Smooth muscle cell (in vitro differentiated cells): ENCODE measurements around the gene AXL. TPM values are rescaled to one million over a fixed set of nuclear protein-coding genes. Genes with fewer than 3 reads are reported as not detected.
A peak's percentile ranks its signal among the peaks of the same experiment; 100 is the strongest.

Experiments used
- DNase-seq: peaks from one replicate; lab custom pipeline; 2025; ENCODE audit not compliant: unreplicated experiment; lab: John Stamatoyannopoulos, UW
- H2AFZ ChIP-seq: fragments of 200-600 bp; sonication (generic); 2 replicates; pipeline ENCODE4 v1.6.0; 2016; ENCODE audit warnings: antibody characterized with exemption, low read depth, mild to moderate bottlenecking
- H3F3A ChIP-seq: fragments of 200-600 bp; sonication (generic); 2 replicates; pipeline ENCODE4 v1.6.0; 2017; ENCODE audit warnings: antibody characterized with exemption, low read depth
- H3K27ac ChIP-seq: fragments of 200-600 bp; sonication (generic); 2 replicates; pipeline ENCODE4 v1.5.1; 2016; ENCODE audit warnings: low read depth, mild to moderate bottlenecking
- H3K27me3 ChIP-seq: fragments of 200-600 bp; sonication (generic); 2 replicates; pipeline ENCODE4 v1.6.1; 2016; ENCODE audit warnings: low read depth, mild to moderate bottlenecking
- H3K36me3 ChIP-seq: fragments of 200-600 bp; sonication (generic); 2 replicates; pipeline ENCODE4 v1.5.1; 2016; ENCODE audit warnings: low read depth
- H3K4me1 ChIP-seq: fragments of 200-600 bp; sonication (generic); 2 replicates; pipeline ENCODE4 v1.5.1; 2016; ENCODE audit warnings: low read depth
- H3K4me2 ChIP-seq: fragments of 200-600 bp; sonication (generic); 2 replicates; pipeline ENCODE4 v1.6.0; 2016; ENCODE audit warnings: mild to moderate bottlenecking
- H3K4me3 ChIP-seq: fragments of 200-600 bp; sonication (generic); 2 replicates; pipeline ENCODE4 v1.5.1; 2016; ENCODE audit warnings: mild to moderate bottlenecking
- H3K79me2 ChIP-seq: fragments of 200-600 bp; sonication (generic); 2 replicates; pipeline ENCODE4 v1.6.0; 2016; ENCODE audit warnings: low read depth, mild to moderate bottlenecking
- H3K9ac ChIP-seq: fragments of 200-600 bp; sonication (generic); 2 replicates; pipeline ENCODE4 v1.6.0; 2016; ENCODE audit warnings: low read depth
- H3K9me3 ChIP-seq: fragments of 200-600 bp; sonication (generic); replicated peaks from 2 replicates; pipeline ENCODE4 v1.5.1; 2016; ENCODE audit warnings: low read depth
- H4K20me1 ChIP-seq: fragments of 200-600 bp; sonication (generic); 2 replicates; pipeline ENCODE4 v1.6.0; 2016; ENCODE audit warnings: low read depth
- CTCF ChIP-seq: fragments of 200-600 bp; sonication (generic); IDR thresholded peaks from 2 replicates; pipeline ENCODE4 v1.5.1; 2017; ENCODE audit warnings: borderline replicate concordance, mild to moderate bottlenecking, antibody characterized with exemption; ENCODE audit not compliant: insufficient read depth, poor library complexity, severe bottlenecking
- WGBS: methylation state at CpG from one replicate; pipeline ENCODE4 v1.1.7; 2016; ENCODE audit warnings: low lambda C conversion rate; 5-methylcytosine and 5-hydroxymethylcytosine counted together
- polyA plus RNA-seq: library from polyadenylated mRNA; unstranded; fragments of >200 nt; fragmentation: Nextera tagmentation; extraction: Ambion mirVana; gene quantifications from 2 replicates; pipeline ENCODE4 v1.2.1, GENCODE V29; 2016
- total RNA-seq: library from RNA; depleted of rRNA; stranded (reverse); fragments of >200 nt; gene quantifications from 2 replicates; pipeline ENCODE4 v1.2.3, GENCODE V29; 2014

The AXL gene
- total and polyA plus RNA-seq, 2 experiments from 2014 or later: 16.9 to 71.2 TPM

GRCh38 chr19:41304706-41305483, 85.9 kb downstream of the AXL start:
- Histone ChIP-seq H3K4me3 (no peak overlapping the region), H3K36me3 (peaks cover 20% of the 10 kb centered on the region), H3K27ac (no peak overlapping the region), H3K79me2 (peaks cover 9% of the 10 kb centered on the region), H4K20me1 (peaks cover 18% of the 10 kb centered on the region), H3K9me3 (no peaks in the 10 kb centered on the region), H3K9ac (no peak overlapping the region), H3K4me1 (peaks cover 10% of the 10 kb centered on the region), H3F3A (peaks cover 42% of the 10 kb centered on the region), H3K27me3 (no peaks in the 10 kb centered on the region), H2AFZ (no peak overlapping the region), H3K4me2 (no peak overlapping the region)
- no peak for TF ChIP-seq CTCF
- no peak for DNase-seq
- WGBS: 91% methylated on average over 4 of the region's 4 CpGs

GRCh38 chr19:41305927-41306793, 87.1 kb downstream of the AXL start:
- peaks cover 45% of the 10 kb centered on the region for H3F3A ChIP-seq
- peaks cover 4% of the 10 kb centered on the region for H3K79me2 ChIP-seq
- H3K4me2 ChIP-seq: no peak overlapping the region
- H2AFZ ChIP-seq: no peak overlapping the region
- H3K36me3 ChIP-seq: peaks cover 18% of the 10 kb centered on the region
- H3K4me3 ChIP-seq: no peak overlapping the region
- peaks cover 16% of the 10 kb centered on the region for H3K4me1 ChIP-seq
- peak overlapping the region; percentile 89 for H3K27ac ChIP-seq
- H3K9ac ChIP-seq: no peak overlapping the region
- peaks cover 6% of the 10 kb centered on the region for H4K20me1 ChIP-seq
- H3K27me3 ChIP-seq: no peaks in the 10 kb centered on the region
- WGBS: 98% methylated on average over 10 of the region's 13 CpGs
- no peak for DNase-seq
- TF ChIP-seq CTCF: no peak
- no peaks in the 10 kb centered on the region for H3K9me3 ChIP-seq

- H3K36me3 ChIP-seq: peaks cover 13% of the 10 kb centered on the region
- H3K9ac ChIP-seq: no peak overlapping the region
- H3K4me3 ChIP-seq: no peak overlapping the region
- H3K9me3 ChIP-seq: no peaks in the 10 kb centered on the region
- H3K27me3 ChIP-seq: no peaks in the 10 kb centered on the region
- no peak for TF ChIP-seq CTCF
- H2AFZ ChIP-seq: no peak overlapping the region
- DNase-seq: no peak
- 95% methylated on average over 8 of the region's 8 CpGs for WGBS
- peaks cover 17% of the 10 kb centered on the region for H3K4me1 ChIP-seq
- peaks cover 49% of the 10 kb centered on the region for H3F3A ChIP-seq
- H4K20me1 ChIP-seq: no peaks in the 10 kb centered on the region
- H3K27ac ChIP-seq: peak overlapping the region; percentile 89
- H3K79me2 ChIP-seq: peaks cover 11% of the 10 kb centered on the region
- H3K4me2 ChIP-seq: no peak overlapping the region
These were observed 88.3 kb downstream of the AXL start for GRCh38 chr19:41307090-41307875.
